Testis (tissue), 2 donors: Measurements from ENCODE around the gene ARHGEF9.

Experiments used
- CTCF ChIP-seq, 3 experiments: fragments of 450-650 bp in 2 of 3; fragments of 200-600 bp in 1 of 3; sonication (generic) in 1 of 3; IDR thresholded peaks; one replicate each; pipeline ENCODE4 v1.5.1; 2016 to 2019; ENCODE audit warnings: antibody characterized with exemption in 3 of 3, mild to moderate bottlenecking in 2 of 3, moderate library complexity in 1 of 3
- POLR2A ChIP-seq: fragments of 450-650 bp; IDR thresholded peaks from one replicate; pipeline ENCODE4 v1.6.1; 2017; ENCODE audit warnings: antibody characterized with exemption, mild to moderate bottlenecking, moderate library complexity

GRCh38 chrX:63657821-63658220 is 127.2 kb downstream of the ARHGEF9 start:
- TF ChIP-seq CTCF (IDR thresholded peaks at IDR 0.05) (no peak), POLR2A (no peak)
